Activated CD4-positive, alpha-beta T cell treated with anti-CD3 and anti-CD28 coated beads, Interleukin-2, amount 50 U/mL, for 24 hours (primary cell): ENCODE data around the gene DRD5.

Experiments
- DNase-seq, 2 donors: peaks; one replicate each; pipeline ENCODE4 v3.0.0-alpha.2; 2020; ENCODE audit warnings: low read depth in 1 of 2, low spot score in 1 of 2

Gene DRD5

DNA sequence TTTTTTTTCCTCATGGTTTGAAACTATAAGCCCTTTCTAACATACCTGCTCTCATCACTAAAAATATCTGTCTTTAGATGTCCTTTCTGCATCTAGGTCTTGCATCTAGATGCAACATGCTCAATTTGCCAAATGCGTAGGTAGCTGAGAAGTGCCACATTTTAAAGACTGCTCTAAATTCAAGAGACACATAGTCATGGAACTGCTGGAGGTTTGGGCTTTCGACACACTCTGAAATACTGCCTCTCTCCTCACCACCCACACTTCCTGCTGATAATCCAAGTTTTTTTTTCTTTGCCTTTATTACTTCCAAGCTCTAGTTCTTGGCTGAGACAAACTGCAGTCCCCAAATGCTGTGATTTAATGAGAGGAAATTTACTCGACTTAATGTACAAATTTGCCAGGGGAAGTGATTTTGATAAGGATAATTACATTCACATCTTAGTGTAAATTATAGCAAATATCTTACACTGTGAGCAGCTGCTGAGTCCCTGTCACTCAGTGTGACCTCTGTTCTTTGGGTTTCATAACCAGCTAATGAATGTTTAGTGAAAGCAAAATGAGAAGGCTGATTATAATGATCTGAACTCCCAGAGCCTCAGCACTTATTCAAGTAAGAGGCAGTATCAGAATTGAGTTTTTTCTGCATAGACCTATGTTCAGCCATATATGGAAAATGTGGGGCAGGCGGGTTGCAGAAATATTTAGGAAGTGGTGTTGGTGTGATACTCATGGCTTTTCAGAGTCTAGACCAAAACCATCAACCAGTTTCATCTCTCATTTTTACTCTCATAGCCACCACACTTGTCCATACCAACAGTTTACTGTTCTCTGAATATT, 31.3 kb downstream of the DRD5 start:
- no peak for DNase-seq

DNA sequence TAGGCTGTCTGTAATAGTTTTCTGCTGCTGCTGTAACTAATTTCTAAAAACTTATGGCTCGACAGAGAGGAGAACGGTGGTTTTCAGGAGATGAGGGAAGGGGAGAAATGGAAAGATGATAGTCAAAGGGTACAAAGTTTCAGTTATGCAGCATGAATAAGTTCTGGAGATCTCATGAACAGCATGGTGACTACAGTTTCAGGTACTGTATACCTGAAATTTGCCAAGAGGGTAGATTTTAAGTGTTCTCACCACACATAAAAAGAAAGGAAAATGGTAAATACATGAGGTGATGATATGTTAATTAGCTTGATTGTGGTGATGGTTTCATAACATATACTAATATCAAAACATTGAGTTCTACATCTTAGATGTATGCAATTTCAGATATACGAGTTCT, 34.9 kb downstream of the DRD5 start:
- no peak for DNase-seq

DNA sequence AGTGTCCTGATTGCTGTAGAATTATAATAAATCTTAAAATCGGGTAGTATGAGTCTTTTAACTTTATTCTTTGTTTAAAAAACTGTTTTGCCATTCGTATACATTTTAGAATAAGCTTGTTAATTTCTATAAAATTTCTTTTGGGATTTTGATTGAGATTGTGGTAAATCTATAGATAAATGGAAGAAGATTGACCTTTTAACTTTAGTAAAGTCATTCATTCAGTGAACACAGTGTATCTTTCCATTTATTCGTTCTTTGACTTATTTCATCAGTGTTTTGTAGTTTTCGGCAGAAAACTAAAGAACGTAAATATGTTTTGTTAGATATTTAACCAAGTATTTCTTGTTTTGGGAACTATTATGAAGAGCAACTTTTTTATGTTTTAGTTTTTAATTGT, 38.9 kb downstream of the DRD5 start:
- no peak for DNase-seq

DNA sequence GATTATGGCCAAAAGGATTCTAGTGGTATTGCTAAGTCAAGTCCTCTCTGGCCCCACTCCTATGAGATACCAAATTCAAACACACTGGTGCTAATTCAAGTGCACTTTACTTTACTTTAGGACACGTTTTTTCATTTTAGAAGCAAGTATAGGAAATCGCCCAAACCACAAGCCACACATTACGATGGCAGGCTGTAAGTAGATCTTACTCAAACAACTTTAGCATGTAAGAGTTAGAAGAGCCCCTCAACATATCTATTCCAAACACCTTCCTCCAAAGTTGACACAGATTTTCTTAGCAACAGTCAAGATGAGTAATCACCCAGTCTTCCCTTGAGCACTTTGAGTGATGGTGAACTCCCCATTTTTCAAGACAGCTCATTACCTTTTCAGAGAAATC, 43.6 kb downstream of the DRD5 start:
- DNase-seq: no peak

DNA sequence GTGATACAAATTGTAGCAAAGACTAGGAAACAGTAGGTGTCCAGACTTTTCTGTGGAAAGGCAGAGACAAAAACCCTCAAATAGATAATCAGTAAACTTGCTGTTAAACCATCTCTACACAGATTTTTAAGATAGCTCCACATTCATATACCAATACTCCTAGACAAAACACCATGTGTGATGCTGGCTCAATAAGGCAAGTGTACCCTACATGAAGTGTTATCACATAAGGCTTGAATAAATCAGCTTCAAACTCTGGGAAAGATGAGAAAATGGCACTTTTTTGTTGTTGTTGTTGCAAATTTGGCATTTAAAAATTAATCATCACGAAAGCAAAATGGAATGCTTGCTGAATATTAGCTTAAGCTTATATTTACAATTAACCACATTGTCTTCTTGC, 45.1 kb downstream of the DRD5 start:
- DNase-seq: no peak

DNA sequence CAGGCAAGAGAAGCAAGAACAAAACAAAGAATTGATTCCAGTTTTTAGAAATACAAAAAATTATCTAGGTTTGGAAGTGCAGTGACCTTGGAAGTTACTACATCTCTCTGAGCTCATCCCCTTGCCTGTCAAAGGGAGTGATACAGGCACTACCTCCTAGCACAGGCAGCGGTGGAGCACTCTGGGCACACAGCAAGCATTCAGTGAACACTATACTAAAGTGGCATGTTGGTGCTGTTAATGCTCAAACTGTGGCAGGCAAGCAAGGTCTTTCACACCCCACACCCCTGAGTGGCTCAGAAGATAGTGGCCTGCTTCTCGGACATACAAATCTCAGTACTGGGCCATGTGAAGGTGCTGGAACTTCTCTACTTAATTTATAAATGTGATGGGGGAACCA, 51.2 kb downstream of the DRD5 start:
- DNase-seq: no peak

- DNase-seq: no peak
Measured at GRCh38 chr4:9833421-9833820, 52.0 kb downstream of the DRD5 start.
